GM21737 (cell line): Measurements from ENCODE around the gene MIAT.

ENCODE experiments used
- ATAC-seq: cut with Tn5 transposase; IDR thresholded peaks from one replicate; pipeline ENCODE4 v1.9.1; 2021; ENCODE audit warnings: mild to moderate bottlenecking, moderate library complexity; ENCODE audit not compliant: unreplicated experiment

Gene MIAT

DNA sequence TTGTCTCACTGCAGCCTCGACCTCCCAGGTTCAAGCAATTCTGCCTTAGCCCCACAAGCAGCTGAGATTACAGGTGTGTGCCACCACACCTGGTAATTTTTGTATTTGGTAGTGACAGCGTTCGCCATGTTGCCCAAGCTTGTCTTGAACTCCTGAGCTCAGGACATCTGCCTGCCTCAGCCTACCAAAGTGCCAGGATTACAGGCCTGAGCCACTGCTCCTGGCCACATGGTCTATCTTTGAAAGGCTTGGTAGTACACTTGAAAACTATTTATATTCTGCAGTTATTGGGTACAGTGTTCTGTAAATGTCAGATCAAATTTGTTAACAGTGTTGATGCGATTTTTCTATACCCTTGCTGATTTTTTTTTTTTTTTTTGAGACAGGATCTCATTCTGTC is 26.1 kb upstream of the MIAT start:
- no peak for ATAC-seq

GRCh38 chr22:26632422-26633155 is 24.8 kb upstream of the MIAT start:
- no peak for ATAC-seq

DNA sequence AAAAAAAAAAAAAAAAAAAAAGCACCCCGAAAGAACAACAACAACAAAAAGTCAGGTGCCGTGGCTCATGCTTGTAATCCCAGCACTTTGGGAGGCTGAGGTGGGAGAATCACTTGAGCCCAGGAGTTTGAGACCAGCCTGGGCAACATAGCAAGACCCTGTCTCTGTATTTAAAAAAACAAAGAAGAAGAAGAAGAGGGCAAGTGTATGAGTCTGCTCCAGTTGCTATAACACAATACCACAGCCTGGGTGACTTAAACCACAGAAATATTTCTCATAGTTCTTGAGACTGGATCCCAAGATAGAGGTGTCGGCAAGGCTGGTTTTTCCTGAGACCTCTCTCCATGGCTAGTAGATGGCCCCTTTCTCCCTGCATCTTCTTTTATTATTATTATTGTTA is 23.2 kb upstream of the MIAT start:
- no peak for ATAC-seq

DNA sequence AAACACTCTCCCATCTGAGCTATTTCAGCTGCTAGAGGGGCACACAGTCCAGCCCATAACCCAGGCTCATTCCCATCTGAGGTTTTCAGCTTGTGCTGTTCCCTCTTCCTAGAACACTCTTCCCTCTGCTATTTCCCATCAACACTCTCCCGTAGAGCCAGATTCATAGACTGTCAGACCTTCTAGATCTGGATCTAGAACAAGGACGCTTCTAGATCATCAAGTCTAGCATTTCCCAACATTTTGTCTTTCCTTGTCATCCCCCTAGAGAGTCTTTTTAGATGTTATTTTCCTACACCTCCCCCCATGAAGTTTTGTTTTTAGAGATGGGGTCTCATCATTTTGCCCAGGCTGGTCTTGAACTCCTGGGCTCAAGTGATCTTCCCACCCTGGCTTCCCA is 22.3 kb upstream of the MIAT start:
- ATAC-seq: no peak

- no peak for ATAC-seq
These were observed 21.1 kb upstream of the MIAT start for GRCh38 chr22:26636296-26636695.

DNA sequence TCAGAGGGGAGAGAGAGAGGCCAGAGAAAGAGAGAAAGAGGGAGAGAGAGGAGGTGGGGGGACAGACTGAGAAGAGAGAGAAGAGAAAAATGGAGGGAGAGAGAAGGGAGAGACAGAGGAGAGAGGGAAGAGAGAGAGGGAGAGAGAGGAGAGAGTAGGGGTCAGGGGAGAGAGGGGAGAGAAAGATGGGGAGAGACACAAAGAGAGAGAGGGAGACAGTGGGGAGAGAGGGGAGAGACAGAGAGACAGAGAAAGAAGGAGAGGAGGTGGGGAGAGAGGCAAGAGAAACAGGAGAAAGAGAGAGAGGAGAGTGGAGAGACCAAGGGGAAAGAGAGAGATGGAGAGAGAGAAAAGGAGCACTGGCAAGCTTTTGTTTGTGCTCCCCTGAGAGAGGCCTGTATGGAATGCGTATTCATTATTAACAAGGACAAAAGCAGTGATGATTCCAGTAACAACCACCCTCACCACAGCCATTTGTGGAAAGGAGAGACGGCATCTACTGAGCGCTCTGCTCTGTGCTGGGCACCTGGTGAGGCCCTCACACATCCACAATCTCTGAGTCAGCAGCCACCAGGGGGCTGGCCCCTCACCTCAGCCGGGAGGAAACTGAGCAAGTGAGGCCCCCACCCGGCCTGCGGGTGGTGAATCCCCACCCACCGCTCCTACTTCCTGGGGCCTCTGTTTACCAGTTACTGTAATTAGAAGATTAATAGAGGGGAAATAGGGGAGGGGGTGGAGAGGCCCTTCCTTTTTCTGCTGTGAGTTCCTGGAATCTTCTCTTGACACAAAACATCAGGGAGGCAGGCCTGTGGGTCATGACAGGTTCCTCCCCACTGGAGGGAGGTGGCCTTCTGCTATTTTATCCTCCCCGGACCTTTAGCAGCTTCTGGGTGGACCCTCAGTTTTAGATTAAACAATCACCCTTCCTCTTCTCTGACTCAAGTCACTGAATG is 14.6 kb upstream of the MIAT start:
- no peak for ATAC-seq

- ATAC-seq: no peak
These were observed 13.8 kb upstream of the MIAT start for GRCh38 chr22:26643418-26644100.

DNA sequence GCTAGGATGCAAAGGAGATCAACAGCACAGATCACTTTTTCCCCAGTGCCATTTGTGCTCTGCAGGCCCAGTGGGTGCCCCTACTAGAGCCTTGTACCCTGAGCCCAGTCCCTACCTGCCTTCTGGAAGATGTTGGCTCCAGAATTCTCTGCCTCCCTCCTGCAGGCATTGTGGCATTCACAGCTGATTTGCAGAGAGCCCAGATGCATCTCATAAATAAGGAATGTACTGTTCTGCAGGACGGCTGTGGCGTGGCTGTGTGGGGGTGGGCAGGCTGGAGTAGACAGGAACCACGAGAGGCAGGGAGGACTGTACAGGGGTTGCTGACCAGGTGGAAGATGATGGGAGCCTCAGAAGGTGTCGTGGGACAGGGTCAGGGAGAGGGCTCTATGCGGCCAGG is 11.2 kb upstream of the MIAT start:
- no peak for ATAC-seq

DNA sequence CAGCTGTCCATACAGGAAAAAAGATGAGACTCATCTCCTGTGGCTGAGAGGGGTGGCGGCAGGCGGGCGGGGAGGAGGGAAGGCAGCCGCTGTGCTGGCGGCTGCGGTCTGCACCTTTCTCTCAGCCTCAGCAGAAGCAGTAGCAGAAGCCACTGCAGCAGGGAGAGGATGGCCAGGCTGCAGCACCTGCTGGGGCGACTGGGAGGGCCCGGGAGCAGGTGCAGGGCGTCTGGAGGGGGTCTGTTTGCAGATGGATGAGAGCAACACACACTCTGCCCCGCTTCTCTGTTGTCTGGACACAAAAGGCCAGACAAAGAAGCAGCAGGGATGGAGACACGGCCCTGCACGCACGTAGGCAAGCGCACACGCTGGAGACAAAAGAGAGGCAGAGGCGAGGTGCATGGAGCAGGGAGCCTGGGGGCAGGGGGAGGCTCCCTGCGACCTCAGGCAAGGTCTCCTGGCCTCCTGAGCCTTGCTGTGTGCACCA is 9.3 kb upstream of the MIAT start:
- ATAC-seq: no peak

DNA sequence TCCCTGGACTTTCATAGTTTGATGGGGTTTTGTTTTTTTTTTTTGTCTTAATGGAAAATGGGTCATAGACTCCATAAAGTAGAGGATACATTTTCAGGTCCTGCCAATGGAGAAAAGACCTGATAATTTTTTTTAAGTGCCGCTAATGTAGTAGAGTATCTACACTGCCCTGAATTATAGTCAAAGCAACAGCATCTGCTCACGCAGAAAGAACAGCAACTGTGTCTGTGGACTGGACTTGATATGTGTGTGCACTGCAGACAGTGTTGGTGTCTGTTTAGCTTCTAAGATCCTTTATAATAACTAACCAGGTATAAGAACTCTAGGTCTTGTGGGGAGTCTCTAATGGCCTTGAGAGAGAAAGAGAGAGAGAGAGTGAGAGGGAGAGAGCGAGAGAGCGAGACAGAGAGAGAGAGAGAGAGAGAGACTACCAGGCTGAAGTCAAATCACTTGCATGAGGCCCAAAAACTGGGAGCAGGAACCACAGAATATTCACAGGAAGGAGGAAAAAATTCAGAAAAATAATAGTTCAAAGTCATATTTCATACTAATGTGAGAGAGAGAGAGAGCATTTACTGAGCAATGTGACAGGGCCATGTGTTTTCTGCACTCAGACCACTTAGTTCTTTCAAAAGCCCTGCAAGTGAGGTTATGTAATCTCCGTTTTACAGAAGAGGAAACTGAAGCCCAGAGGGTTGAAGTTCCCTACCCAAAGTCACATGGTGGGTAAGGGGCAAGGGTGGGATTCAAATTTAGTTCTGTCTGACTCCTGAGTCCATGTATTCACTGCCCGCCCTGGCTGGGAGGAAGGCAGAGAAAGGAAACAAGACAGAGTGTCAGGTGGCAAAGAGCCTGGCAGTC is 8.6 kb upstream of the MIAT start:
- ATAC-seq: no peak

DNA sequence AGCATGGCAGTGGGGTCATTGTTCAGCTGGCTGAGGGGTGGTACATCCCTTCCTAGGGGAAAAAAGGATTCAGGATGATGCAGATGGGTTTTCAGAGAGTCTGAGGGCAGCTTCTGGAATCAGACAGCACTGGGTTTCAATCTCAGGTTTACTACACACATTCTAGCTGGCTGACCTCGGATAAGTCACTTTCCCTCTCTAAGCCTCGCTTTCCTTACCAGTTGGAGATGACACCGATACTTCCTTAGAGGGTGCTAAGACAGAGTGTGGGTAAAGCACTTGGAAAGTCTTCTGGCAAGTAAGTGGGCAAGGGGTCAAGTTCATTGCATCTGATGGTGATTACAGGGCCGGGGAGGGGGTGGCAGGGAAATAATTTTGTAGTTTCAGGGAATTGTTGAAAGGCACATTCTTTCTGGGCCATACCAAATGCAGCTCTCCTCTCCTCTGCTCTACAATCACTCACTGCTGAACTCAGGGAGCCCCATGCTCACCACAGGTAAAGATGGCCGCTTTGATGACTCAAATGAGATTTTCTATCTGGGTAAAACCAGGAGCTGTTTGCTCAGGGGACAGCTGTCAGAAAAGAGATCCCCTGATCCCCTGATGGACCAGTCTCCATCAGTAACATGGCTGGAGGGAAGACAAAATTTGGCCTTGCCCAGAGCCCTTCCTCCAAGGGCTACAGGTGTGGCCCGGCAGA is 6.5 kb upstream of the MIAT start:
- no peak for ATAC-seq

DNA sequence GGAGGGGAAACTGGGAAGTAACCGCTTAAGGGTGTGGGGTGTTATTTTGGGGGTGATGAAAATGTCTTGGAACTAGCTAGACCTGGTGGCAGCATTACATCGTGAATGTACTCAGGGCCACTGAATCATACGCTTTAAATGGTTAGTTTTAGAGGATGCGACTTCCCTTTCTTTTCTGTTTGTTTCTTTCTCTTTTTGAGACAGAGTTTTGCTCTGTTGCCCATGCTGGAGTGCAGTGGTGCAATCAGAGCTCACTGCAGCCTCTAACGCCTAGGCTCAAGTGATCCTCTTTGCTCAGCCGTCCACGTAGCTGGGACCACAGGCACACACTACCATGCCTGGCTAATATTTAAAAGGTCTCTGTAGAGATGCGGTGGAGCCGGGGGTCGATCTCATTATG is 5.6 kb upstream of the MIAT start:
- no peak for ATAC-seq

GRCh38 chr22:26658161-26658560 is 773 bp downstream of the MIAT start:
- no peak for ATAC-seq

DNA sequence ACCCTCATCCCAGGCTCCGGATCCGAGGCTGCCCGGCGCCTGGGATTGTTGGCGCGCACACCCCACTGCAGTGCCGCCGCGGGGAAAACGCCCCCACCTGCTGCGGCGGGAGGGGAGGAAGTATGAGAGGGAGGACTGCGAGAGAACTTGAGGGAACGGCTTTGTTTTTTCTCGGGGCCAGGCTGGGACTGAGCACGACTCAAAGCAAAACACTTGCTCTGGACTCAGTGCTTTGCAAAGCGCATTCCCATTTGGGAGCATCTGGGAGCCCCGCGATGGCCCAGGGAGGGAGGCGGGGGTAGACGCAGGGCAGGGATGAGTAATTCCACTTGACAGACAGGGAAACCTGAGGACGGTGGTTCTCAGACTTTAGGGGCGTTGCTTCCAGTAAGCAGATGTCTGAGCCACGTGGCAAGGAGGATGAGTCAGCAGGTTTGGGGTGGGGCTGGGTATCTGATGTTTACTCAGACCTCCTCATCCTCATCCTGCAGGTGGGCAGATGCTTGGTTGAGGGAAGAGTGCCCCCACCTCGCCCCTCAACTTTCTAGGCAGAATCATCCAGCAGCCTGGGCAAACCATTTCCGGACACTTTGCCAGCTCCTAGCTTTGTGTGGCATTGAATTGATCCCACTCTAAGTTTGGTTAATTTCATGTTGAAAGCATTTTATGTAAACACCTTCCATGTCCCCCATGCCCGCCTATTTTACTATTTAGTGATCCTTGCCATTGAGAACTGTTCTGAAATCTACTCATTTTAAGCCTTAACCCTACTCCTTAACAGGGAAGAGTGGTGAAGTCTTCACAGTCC is 1.5 kb downstream of the MIAT start:
- ATAC-seq: peak; percentile 69

- no peak for ATAC-seq
These were observed 3.0 kb downstream of the MIAT start for GRCh38 chr22:26660356-26660755.

GRCh38 chr22:26660961-26661578 is 3.7 kb downstream of the MIAT start:
- no peak for ATAC-seq

GRCh38 chr22:26662160-26662559 is 4.8 kb downstream of the MIAT start:
- no peak for ATAC-seq

DNA sequence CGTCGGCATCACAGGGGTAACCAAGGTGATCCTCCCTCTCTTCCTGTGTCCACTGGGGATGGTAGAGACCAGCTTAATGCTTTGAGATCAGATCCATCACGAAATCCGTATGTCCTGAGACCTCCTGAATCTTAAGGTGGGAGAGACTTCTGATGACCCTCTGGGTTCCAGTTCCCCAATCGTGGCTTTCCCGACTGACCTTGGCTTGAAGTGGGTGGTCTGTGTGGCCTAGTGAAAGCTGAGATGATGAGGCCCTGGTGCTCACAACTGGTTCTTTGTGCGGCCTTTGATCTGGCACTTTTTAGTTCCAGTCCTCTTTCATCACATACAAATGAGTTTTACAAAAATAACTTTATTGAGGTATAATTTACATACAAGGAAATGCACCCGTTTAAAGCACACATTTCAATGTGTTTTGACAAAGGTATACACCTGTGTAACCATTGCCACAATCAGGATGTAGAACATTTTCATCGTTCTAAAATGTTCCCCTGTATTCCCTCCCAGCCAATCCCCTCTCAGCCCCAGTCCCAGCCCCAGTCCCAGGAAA is 6.1 kb downstream of the MIAT start:
- no peak for ATAC-seq
